ENCODE results near the gene SBDS. TPM values are rescaled to one million over a fixed set of nuclear protein-coding genes. Genes with fewer than 3 reads are reported as not detected.

Gene SBDS
- total RNA-seq, 1 donor from 2014 or later = 98.9 TPM

DNA sequence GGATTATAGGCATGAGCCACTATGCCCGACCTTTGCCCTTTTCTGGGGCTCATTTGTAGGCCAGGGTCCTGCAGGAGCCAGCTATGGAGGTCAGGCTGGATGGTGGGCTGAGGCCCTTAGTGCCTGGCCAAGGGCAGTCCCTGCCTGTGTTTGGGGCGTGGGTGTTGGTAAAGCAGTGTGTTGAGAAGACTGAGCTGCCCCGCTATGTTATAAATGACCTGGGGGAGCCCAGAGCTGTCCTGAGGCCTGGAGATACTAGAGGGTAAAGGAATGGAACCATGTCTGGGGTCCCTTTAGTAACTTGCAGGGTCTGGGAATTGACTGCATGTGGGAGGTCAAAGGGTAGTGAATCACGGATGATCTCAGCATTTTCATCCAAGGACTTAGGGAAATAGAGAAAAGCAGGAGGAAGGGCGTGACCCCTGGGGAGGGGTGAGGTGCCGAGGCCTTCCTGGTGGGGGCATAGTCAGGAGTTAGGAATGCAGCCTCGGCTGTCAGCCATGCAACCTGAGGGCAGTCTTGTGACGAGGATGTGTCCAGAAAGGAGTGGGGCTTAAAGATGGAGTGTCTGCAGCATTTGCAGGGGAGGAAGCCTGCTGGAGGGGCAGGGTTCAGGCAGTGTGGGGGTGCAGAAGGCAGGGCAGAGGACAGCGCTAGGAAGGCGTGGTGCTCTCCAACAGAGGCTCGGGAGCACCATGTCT, 42.9 kb downstream of the SBDS start:
- intact Hi-C loops (cut with DNase I) = no loop called here
- H3K4me3 ChIP-seq = no peak overlapping the region
- H3K36me3 ChIP-seq = peaks cover 100% of the 10 kb centered on the region
- TF ChIP-seq, protein P1, sequence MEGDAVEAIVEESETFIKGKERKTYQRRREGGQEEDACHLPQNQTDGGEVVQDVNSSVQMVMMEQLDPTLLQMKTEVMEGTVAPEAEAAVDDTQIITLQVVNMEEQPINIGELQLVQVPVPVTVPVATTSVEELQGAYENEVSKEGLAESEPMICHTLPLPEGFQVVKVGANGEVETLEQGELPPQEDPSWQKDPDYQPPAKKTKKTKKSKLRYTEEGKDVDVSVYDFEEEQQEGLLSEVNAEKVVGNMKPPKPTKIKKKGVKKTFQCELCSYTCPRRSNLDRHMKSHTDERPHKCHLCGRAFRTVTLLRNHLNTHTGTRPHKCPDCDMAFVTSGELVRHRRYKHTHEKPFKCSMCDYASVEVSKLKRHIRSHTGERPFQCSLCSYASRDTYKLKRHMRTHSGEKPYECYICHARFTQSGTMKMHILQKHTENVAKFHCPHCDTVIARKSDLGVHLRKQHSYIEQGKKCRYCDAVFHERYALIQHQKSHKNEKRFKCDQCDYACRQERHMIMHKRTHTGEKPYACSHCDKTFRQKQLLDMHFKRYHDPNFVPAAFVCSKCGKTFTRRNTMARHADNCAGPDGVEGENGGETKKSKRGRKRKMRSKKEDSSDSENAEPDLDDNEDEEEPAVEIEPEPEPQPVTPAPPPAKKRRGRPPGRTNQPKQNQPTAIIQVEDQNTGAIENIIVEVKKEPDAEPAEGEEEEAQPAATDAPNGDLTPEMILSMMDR (IDR thresholded peaks at IDR 0.05) = no peak
- H3K4me1 ChIP-seq = no peaks in the 10 kb centered on the region
- ATAC-seq = peak in 1 of 2 donors; percentile 38
- no peak for DNase-seq
- H3K27me3 ChIP-seq (ENCODE audit: low read depth) = no peaks in the 10 kb centered on the region
- H3K27ac ChIP-seq = no peak overlapping the region
- H3K9me3 ChIP-seq = no peaks in the 10 kb centered on the region

DNA sequence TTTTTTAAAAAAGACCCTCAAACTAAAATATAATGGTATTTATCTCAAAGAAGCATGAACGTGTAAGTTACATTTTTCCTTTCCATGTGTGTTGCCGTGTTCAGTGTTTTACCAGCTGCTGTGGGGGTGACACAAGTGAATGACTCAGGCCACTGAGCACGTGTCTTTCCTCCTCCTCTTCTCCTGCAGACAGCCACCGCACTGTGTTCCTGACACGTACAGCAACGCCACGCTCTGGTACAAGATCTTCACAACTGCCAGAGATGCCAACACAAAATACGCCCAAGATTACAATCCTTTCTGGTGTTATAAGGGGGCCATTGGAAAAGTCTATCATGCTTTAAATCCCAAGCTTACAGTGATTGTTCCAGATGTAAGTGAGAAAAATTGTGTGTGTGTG, 44.6 kb downstream of the SBDS start:
- ATAC-seq = no peak
- Histone ChIP-seq H3K4me1 (no peaks in the 10 kb centered on the region), H3K27ac (no peak overlapping the region), H3K36me3 (peaks cover 100% of the 10 kb centered on the region), H3K4me3 (no peak overlapping the region), H3K27me3 (ENCODE audit: low read depth) (no peaks in the 10 kb centered on the region), H3K9me3 (no peaks in the 10 kb centered on the region)
- TF ChIP-seq, protein P1 (IDR thresholded peaks at IDR 0.05) = no peak
- no peak for DNase-seq
- intact Hi-C loops (cut with DNase I) = no loop called here

DNA sequence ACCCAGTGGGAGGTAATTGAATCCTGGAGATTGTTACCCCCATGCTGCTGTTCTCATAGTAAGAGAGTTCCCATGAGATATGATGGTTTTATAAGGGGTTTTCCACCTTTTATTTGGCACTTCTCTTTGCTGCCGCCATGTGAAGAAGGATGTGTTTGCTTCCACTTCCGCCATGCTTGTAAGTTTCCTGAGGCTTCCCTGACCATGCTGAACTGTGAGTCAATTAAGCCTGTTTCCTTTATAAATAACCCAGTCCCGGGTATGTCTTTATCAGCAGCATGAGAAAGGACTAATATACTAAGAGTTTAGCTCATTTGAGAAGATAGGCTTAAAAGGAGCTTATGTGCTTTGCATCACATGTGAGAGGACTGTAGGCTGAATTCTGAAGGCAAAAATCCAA, 45.1 kb downstream of the SBDS start:
- Histone ChIP-seq H3K4me1 (no peaks in the 10 kb centered on the region), H3K36me3 (peaks cover 100% of the 10 kb centered on the region), H3K4me3 (no peak overlapping the region), H3K9me3 (no peaks in the 10 kb centered on the region), H3K27ac (no peak overlapping the region), H3K27me3 (ENCODE audit: low read depth) (no peaks in the 10 kb centered on the region)
- TF ChIP-seq, protein P1 (IDR thresholded peaks at IDR 0.05) = no peak
- intact Hi-C loops (cut with DNase I) = no loop called here
- DNase-seq (no peak), ATAC-seq (no peak)

DNA sequence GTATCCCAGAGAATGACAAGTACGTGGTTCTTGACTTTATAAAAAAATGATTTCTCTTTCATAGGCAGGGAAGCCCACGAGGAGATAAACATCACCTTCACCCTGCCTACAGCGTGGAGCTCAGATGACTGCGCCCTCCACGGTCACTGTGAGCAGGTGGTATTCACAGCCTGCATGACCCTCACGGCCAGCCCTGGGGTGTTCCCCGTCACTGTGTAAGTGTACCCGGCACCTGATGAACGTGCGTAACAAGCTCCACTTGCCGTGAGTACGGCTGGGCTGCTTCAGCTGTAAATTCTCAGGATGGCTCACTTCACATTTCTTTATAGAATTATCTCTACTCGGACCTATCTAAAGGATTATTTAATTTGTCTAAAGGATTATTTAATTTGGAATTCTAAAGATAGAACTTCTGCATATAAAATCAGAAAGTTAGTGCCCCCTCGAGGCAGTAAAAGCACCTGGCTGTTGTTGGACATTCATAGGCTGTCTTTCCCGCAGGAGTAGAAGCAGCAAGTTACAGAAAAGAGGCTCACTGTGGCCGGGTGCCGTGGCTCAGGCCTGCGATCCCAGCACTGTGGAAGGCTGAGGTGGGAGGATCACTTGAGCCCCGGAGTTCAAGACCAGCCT, 46.8 kb downstream of the SBDS start:
- TF ChIP-seq, protein P1 (IDR thresholded peaks at IDR 0.05) = no peak
- no peak overlapping the region for H3K4me3 ChIP-seq
- peaks cover 100% of the 10 kb centered on the region for H3K36me3 ChIP-seq
- H3K27me3 ChIP-seq (ENCODE audit: low read depth) = no peaks in the 10 kb centered on the region
- DNase-seq (no peak), ATAC-seq (no peak)
- H3K27ac ChIP-seq = no peak overlapping the region
- intact Hi-C loops (cut with DNase I) = no loop called here
- no peaks in the 10 kb centered on the region for H3K4me1 ChIP-seq
- H3K9me3 ChIP-seq = no peaks in the 10 kb centered on the region

DNA sequence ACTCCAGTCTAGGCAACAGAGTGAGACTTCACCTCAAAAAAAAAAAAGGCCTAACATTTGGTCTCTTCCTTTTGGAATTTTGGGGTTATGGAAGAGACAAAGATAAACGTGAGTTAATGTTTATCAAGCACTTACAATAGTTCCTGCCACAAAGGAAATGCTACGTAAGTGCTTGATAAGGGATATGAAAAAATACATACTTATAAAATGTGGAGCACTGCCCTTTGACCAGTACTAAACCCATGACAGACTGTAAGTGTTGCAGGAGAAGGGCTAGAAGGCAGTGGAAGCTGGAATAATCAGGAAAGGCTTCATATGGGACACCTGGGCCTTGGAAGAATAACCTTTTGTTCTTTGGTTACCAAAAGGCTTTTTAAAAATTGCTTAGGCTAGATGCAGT, 48.8 kb downstream of the SBDS start:
- TF ChIP-seq, protein P1 (IDR thresholded peaks at IDR 0.05) = no peak
- intact Hi-C loops (cut with DNase I) = no loop called here
- Histone ChIP-seq H3K27me3 (ENCODE audit: low read depth) (no peaks in the 10 kb centered on the region), H3K27ac (no peak overlapping the region), H3K9me3 (no peaks in the 10 kb centered on the region), H3K36me3 (peaks cover 100% of the 10 kb centered on the region), H3K4me3 (no peak overlapping the region), H3K4me1 (no peaks in the 10 kb centered on the region)
- DNase-seq (no peak), ATAC-seq (peak; percentile 60 to 68)
